Measurements from ENCODE around the gene THADA. TPM values are rescaled to one million over a fixed set of nuclear protein-coding genes. Genes with fewer than 3 reads are reported as not detected.

THADA gene
- total RNA-seq, 2 experiments from 2014 or later: 31.2 to 32.3 TPM

- H3K27ac ChIP-seq (ENCODE audit: low read depth, low read length, poor library complexity, severe bottlenecking): no peak overlapping the region
- no peaks in the 10 kb centered on the region for H3K9me3 ChIP-seq (ENCODE audit: low read length)
- no peaks in the 10 kb centered on the region for H3K79me2 ChIP-seq (ENCODE audit: insufficient read depth, low read depth, low read length)
- H3K9me2 ChIP-seq (ENCODE audit: insufficient read depth, low read length): no peaks in the 10 kb centered on the region
- H3K4me3 ChIP-seq (ENCODE audit: low read depth, low read length, poor library complexity, severe bottlenecking): no peak overlapping the region
- no peak for DNase-seq (ENCODE audit: low spot score)
- no peaks in the 10 kb centered on the region for H3K36me3 ChIP-seq (ENCODE audit: insufficient read depth, low read length)
- BruUV-seq (replicated peaks): no TSS peak
- intact Hi-C loops (cut with micrococcal nuclease; ENCODE audit: unreplicated experiment): loop anchor here (5.0 kb wide), 1 partner anchor 159 kb away; the partner anchor contains the start of gene DYNC2LI1
- no peaks in the 10 kb centered on the region for H3K4me1 ChIP-seq (ENCODE audit: insufficient read depth, low read length, poor library complexity, severe bottlenecking)
- H2AFZ ChIP-seq (ENCODE audit: low read length): no peak overlapping the region
- H4K20me1 ChIP-seq (ENCODE audit: insufficient read depth, low read length): no peaks in the 10 kb centered on the region
- TF ChIP-seq CTCF (conservative IDR thresholded peaks at IDR 0.05; ENCODE audit: low read length) (no peak), EZH2phosphoT487 (IDR thresholded peaks at IDR 0.05; ENCODE audit: borderline replicate concordance, low read depth, low read length) (no peak)
- ChIA-PET POLR2A (no interaction called here), CTCF (ENCODE audit: unreplicated experiment) (no interaction called here)
- H3K4me2 ChIP-seq (ENCODE audit: low read length): no peak overlapping the region
These were observed 17.1 kb upstream of the THADA start for GRCh38 chr2:43612944-43613343.

- TF ChIP-seq EZH2phosphoT487 (IDR thresholded peaks at IDR 0.05; ENCODE audit: borderline replicate concordance, low read depth, low read length): no peak
- TF ChIP-seq CTCF (conservative IDR thresholded peaks at IDR 0.05; ENCODE audit: low read length): peak; percentile 96
- Histone ChIP-seq H3K27ac (ENCODE audit: low read depth, low read length, poor library complexity, severe bottlenecking) (no peak overlapping the region), H4K20me1 (ENCODE audit: insufficient read depth, low read length) (no peaks in the 10 kb centered on the region), H3K9me2 (ENCODE audit: insufficient read depth, low read length) (no peaks in the 10 kb centered on the region), H3K4me2 (ENCODE audit: low read length) (no peak overlapping the region), H3K36me3 (ENCODE audit: insufficient read depth, low read length) (no peaks in the 10 kb centered on the region), H3K4me3 (ENCODE audit: low read depth, low read length, poor library complexity, severe bottlenecking) (no peak overlapping the region), H3K4me1 (ENCODE audit: insufficient read depth, low read length, poor library complexity, severe bottlenecking) (no peaks in the 10 kb centered on the region), H3K79me2 (ENCODE audit: insufficient read depth, low read depth, low read length) (no peaks in the 10 kb centered on the region), H3K9me3 (ENCODE audit: low read length) (no peaks in the 10 kb centered on the region), H2AFZ (ENCODE audit: low read length) (no peak overlapping the region)
- no TSS peak for BruUV-seq (replicated peaks)
- CTCF ChIA-PET (ENCODE audit: unreplicated experiment): no interaction called here
- POLR2A ChIA-PET: no interaction called here
- DNase-seq (ENCODE audit: low spot score): peak; percentile 73
- intact Hi-C loops (cut with micrococcal nuclease; ENCODE audit: unreplicated experiment): loop anchor here (5.0 kb wide), 1 partner anchor 160 kb away; the partner anchor contains the start of gene DYNC2LI1
These were observed 16.4 kb upstream of the THADA start for GRCh38 chr2:43611987-43612894.

GRCh38 chr2:43610361-43610760 lies 14.5 kb upstream of the THADA start:
- H3K9me3 ChIP-seq (ENCODE audit: low read length): no peaks in the 10 kb centered on the region
- H3K9me2 ChIP-seq (ENCODE audit: insufficient read depth, low read length): no peaks in the 10 kb centered on the region
- BruUV-seq (replicated peaks): no TSS peak
- ChIA-PET POLR2A (no interaction called here), CTCF (ENCODE audit: unreplicated experiment) (no interaction called here)
- H4K20me1 ChIP-seq (ENCODE audit: insufficient read depth, low read length): no peaks in the 10 kb centered on the region
- no peaks in the 10 kb centered on the region for H3K36me3 ChIP-seq (ENCODE audit: insufficient read depth, low read length)
- no peaks in the 10 kb centered on the region for H3K4me1 ChIP-seq (ENCODE audit: insufficient read depth, low read length, poor library complexity, severe bottlenecking)
- H3K4me3 ChIP-seq (ENCODE audit: low read depth, low read length, poor library complexity, severe bottlenecking): no peak overlapping the region
- H3K27ac ChIP-seq (ENCODE audit: low read depth, low read length, poor library complexity, severe bottlenecking): no peak overlapping the region
- H2AFZ ChIP-seq (ENCODE audit: low read length): no peak overlapping the region
- H3K79me2 ChIP-seq (ENCODE audit: insufficient read depth, low read depth, low read length): no peaks in the 10 kb centered on the region
- TF ChIP-seq EZH2phosphoT487 (IDR thresholded peaks at IDR 0.05; ENCODE audit: borderline replicate concordance, low read depth, low read length): no peak
- no peak overlapping the region for H3K4me2 ChIP-seq (ENCODE audit: low read length)
- intact Hi-C loops (cut with micrococcal nuclease; ENCODE audit: unreplicated experiment): loop anchor here (5.0 kb wide), 1 partner anchor 162 kb away; the partner anchor contains the start of gene DYNC2LI1
- no peak for DNase-seq (ENCODE audit: low spot score)

Data from OCI-LY7 (cell line).